Right atrium auricular region (tissue), 2 donors: Measurements from ENCODE around the gene CD244. TPM values are rescaled to one million over a fixed set of nuclear protein-coding genes. Genes with fewer than 3 reads are reported as not detected.
"Not testable (repeated sequence)": the region's sequence is repeated elsewhere in the genome, so short reads cannot be mapped to it uniquely, and the experiment has no call there.

ENCODE experiments used
- DNase-seq: peaks from one replicate; pipeline ENCODE4 v3.0.0-alpha.2; 2019; ENCODE audit warnings: low spot score
- H3K27ac ChIP-seq, 2 donors: fragments of 200-600 bp; sonication (generic); 1 replicate in 1 of 2; 2 replicates in 1 of 2; pipeline ENCODE4 v1.5.1; 2016 to 2019
- H3K27me3 ChIP-seq, 2 donors: fragments of 200-600 bp; sonication (generic); one replicate each; pipeline versions ENCODE4 v1.5.1 to v1.6.0; 2017 to 2019
- H3K36me3 ChIP-seq: fragments of 200-600 bp; sonication (generic); one replicate; pipeline ENCODE4 v1.5.1; 2016
- H3K4me1 ChIP-seq, 2 donors: fragments of 200-600 bp; sonication (generic); one replicate each; pipeline versions ENCODE4 v1.5.1 to v1.6.0; 2017 to 2019
- H3K4me3 ChIP-seq, 2 donors: fragments of 200-600 bp; sonication (generic); 1 replicate in 1 of 2; 2 replicates in 1 of 2; pipeline ENCODE4 v1.5.1; 2017 to 2019; ENCODE audit warnings: mild to moderate bottlenecking in 1 of 2, moderate library complexity in 1 of 2
- H3K9me3 ChIP-seq, 2 donors: fragments of 200-600 bp; sonication (generic); one replicate each; pipeline ENCODE4 v1.5.1; 2019
- CTCF ChIP-seq, 2 donors: fragments of 200-600 bp; sonication (generic); IDR thresholded peaks; one replicate each; pipeline ENCODE4 v1.5.1; 2019; ENCODE audit warnings: antibody characterized with exemption in 2 of 2
- total RNA-seq, 2 donors: library from RNA; depleted of rRNA; stranded (reverse); fragments of >200 nt; gene quantifications; one replicate each; pipeline ENCODE4 v1.1.0, GENCODE V29; 2016

CD244 gene
- total RNA-seq, 2 donors from 2014 or later = 0.41 to 0.86 TPM

DNA sequence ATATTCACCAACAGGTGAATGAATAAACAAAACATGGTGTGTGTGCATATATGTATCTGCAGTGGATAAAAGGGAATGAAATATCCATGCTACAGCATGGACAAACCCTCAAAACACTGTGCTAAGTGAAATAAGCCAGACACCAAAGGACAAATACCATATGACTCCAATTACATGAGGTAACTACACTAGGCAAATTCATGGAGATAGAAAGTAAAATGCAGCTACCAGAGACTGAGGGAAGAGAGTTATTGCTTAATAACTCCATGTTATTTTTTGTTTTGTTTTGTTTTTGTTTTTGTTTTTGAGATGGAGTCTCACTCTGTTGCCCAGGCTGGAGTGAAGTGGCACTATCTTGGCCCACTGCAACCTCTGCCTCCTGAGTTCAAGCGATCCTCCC lies 19.9 kb upstream of the CD244 start:
- Histone ChIP-seq H3K4me1 (no peaks in the 10 kb centered on the region), H3K4me3 (peak overlapping the region in 1 of 2 donors; percentile 4), H3K27ac (no peak overlapping the region), H3K27me3 (no peaks in the 10 kb centered on the region), H3K36me3 (no peaks in the 10 kb centered on the region), H3K9me3 (no peaks in the 10 kb centered on the region)
- TF ChIP-seq CTCF (IDR thresholded peaks at IDR 0.05) = no peak
- no peak for DNase-seq

- not testable (repeated sequence) for H3K9me3 ChIP-seq, H3K27ac ChIP-seq, H3K27me3 ChIP-seq, DNase-seq, H3K4me1 ChIP-seq, H3K4me3 ChIP-seq, H3K36me3 ChIP-seq
Measured at GRCh38 chr1:160881264-160881663, 18.6 kb upstream of the CD244 start.

DNA sequence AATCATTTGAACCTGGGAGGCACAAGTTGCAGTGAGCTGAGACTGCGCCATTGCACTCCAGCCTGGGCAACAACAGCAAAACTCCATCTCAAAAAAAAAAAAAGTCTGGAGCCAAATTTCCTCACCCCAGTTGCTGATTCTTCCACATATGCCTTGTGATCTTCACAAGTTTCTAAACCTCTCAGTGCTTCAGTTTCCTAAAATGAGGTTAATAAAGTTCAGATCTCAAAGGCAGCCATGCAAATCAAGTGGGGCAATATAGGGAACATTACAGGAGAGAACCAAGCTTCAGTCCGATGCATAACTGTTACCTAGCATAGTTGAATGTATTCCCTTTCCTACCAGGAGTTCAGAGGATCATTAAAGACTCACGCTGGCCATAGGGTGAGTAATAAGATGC lies 17.5 kb upstream of the CD244 start:
- no peak for DNase-seq
- Histone ChIP-seq H3K4me1 (no peaks in the 10 kb centered on the region), H3K27ac (no peak overlapping the region), H3K36me3 (no peaks in the 10 kb centered on the region), H3K9me3 (no peaks in the 10 kb centered on the region), H3K4me3 (no peak overlapping the region), H3K27me3 (no peaks in the 10 kb centered on the region)
- TF ChIP-seq CTCF (IDR thresholded peaks at IDR 0.05) = no peak

DNA sequence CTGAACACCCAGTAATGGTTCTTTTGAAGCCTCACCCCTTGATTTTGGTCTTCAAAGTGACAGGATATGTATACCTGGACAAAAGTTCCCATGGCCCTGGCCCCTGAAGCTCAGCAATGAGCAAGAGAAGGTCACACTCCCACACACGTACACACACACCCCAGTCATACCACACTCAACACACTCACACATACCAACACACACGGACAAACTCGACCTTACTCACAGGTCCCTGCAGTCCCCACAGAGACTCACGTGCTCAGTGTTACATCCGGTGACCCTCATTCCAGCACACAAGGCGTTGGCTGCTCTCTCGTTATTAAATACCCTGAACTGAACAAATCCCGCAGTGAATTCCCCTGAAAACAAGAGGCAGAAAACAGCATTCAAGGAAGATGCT lies 16.4 kb upstream of the CD244 start:
- H3K9me3 ChIP-seq = no peaks in the 10 kb centered on the region
- no peak for TF ChIP-seq CTCF (IDR thresholded peaks at IDR 0.05)
- no peak overlapping the region for H3K27ac ChIP-seq
- no peaks in the 10 kb centered on the region for H3K27me3 ChIP-seq
- H3K4me3 ChIP-seq = no peak overlapping the region
- no peaks in the 10 kb centered on the region for H3K36me3 ChIP-seq
- DNase-seq = no peak
- H3K4me1 ChIP-seq = no peaks in the 10 kb centered on the region

GRCh38 chr1:160877221-160877620 lies 14.5 kb upstream of the CD244 start:
- H3K4me1 ChIP-seq = no peaks in the 10 kb centered on the region
- no peaks in the 10 kb centered on the region for H3K9me3 ChIP-seq
- no peak for TF ChIP-seq CTCF (IDR thresholded peaks at IDR 0.05)
- H3K27me3 ChIP-seq = no peaks in the 10 kb centered on the region
- H3K36me3 ChIP-seq = no peaks in the 10 kb centered on the region
- no peak overlapping the region for H3K4me3 ChIP-seq
- H3K27ac ChIP-seq = no peak overlapping the region
- no peak for DNase-seq

GRCh38 chr1:160876311-160876710 lies 13.6 kb upstream of the CD244 start:
- Histone ChIP-seq H3K4me3 (no peak overlapping the region), H3K36me3 (no peaks in the 10 kb centered on the region), H3K27ac (no peak overlapping the region), H3K9me3 (no peaks in the 10 kb centered on the region), H3K27me3 (no peaks in the 10 kb centered on the region), H3K4me1 (no peaks in the 10 kb centered on the region)
- no peak for TF ChIP-seq CTCF (IDR thresholded peaks at IDR 0.05)
- DNase-seq = no peak

DNA sequence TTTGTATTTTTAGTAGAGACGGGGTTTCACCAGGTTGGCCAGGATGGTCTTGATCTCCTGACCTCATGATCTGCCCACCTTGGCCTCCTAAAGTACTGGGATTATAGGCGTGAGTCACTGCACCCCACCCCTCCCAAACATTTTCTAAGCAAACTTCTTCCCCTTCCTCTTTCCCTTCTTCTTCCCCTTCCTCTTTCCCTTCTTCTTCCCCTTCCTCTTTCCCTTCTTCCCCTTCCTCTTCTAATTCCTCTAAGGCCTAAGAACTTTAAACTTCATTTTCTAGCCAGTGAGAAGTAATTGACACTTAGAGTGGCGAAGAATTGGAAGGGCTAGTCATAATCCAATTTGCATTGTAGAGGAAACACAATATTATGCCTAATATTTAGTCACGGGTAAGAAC lies 12.9 kb upstream of the CD244 start:
- DNase-seq, H3K36me3 ChIP-seq: not testable (repeated sequence)

More for the DNA sequence above, 12.9 kb upstream of the CD244 start:
- not testable (repeated sequence) for H3K4me1 ChIP-seq, H3K27ac ChIP-seq, H3K9me3 ChIP-seq, H3K27me3 ChIP-seq, H3K4me3 ChIP-seq
